NOMO-1 treated with DMSO at 0.1 percent for 48 hours (cell line): ENCODE data around the gene F7.
"Not testable (repeated sequence)": the region's sequence is repeated elsewhere in the genome, so short reads cannot be mapped to it uniquely, and the experiment has no call there.

Experiments used
- DNase-seq: peaks from one replicate; lab custom pipeline; 2025; ENCODE audit not compliant: unreplicated experiment; lab: John Stamatoyannopoulos, UW

The F7 gene

DNA sequence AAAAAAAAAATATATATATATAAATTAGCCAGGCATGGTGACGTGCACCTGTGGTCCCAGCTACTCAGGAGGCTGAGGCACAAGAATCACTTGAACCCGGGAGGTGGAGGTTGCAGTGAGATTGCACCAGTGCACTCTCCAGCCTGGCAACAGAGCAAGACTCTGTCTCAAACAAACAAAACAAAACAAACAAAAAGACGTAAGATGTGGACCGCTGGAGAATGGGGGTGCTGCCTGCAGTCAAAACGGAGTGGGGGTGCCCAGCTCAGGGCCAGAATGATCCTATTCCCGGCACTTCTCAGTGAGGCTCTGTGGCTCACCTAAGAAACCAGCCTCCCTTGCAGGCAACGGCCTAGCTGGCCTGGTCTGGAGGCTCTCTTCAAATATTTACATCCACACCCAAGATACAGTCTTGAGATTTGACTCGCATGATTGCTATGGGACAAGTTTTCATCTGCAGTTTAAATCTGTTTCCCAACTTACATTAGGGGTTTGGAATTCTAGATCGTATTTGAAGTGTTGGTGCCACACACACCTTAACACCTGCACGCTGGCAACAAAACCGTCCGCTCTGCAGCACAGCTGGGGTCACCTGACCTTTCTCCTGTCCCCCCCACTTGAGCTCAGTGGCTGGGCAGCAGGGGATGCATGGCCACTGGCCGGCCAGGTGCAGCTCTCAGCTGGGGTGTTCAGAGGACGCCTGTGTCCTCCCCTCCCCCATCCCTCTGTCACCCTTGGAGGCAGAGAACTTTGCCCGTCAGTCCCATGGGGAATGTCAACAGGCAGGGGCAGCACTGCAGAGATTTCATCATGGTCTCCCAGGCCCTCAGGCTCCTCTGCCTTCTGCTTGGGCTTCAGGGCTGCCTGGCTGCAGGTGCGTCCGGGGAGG lies at the start of gene F7:
F7 (plus strand) TSS at position 760 of the 889 bp plus-strand sequence; CDS start at position 811, 51 bp downstream.
- DNase-seq = no peak

DNA sequence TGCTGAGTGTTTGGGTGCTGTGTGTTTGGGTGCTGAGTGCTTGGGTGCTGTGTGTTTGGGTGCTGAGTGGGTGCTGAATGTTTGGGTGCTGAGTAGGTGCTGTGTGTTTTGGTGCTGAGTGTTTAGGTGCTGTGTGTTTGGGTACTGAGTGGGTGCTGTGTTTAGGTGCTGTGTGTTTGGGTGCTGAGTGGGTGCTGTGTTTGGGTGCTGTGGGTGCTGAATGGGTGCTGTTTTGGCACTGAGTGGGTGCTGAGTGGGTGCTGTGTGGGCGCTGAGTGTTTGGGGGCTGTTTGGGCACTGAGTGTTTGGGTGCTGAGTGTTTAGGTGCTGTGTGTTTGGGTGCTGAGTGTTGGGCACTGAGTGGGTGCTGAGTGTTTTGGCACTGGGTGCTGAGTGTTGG lies 48.5 kb upstream of the F7 start:
- no peak for DNase-seq

DNA sequence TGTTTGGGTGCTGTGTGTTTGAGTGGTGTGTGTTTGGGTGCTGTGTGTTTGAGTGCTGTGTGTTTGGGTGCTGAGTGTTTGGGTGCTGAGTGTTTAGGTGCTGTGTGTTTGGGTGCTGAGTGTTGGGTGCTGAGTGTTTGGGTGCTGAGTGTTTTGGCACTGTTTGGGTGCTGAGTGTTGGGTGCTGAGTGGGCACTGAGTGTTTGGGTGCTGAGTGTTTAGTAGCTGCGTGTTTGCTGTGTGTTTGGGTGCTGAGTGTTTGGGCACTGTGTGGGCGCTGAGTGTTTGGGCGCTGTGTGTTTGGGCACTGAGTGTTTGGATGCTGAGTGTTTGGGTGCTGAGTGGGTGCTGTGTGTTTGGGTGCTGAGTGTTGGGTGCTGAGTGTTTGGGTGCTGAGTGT lies 48.0 kb upstream of the F7 start:
- not testable (repeated sequence) for DNase-seq

DNA sequence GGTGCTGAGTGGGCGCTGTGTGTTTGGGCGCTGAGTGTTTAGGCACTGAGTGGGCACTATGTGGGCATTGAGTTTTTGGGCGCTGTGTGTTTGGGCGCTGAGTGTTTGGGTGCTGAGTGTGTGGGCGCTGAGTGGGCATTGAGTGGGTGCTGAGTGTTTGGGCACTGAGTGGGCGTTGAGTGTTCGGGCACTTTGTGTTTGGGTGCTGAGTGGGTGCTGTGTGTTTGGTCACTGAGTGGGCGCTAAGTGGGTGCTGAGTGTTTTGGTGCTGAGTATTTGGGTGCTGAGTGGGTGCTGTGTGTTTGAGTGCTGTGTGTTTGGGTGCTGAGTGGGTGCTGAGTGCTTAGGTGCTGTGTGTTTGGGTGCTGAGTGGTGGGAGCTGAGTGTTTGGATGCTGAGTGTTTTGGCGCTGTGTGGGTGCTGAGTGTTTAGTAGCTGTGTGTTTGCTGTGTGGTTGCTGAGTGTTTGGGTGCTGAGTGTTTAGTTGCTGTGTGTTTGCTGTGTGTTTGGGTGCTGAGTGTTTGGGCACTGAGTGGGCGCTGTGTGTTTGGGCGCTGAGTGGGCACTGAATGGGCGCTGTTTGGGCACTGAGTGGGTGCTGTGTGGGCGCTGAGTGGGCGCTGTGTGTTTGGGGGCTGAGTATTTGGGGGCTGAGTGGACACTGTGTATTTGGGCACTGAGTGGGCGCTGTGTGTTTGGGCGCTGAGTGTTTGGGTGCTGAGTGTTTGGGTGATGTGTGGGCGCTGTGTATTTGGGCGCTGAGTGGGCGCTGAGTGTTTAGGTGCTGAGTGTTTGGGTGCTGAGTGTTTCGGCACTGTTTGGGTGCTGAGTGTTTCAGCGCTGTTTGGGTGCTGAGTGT lies 47.2 kb upstream of the F7 start:
- DNase-seq = no peak

DNA sequence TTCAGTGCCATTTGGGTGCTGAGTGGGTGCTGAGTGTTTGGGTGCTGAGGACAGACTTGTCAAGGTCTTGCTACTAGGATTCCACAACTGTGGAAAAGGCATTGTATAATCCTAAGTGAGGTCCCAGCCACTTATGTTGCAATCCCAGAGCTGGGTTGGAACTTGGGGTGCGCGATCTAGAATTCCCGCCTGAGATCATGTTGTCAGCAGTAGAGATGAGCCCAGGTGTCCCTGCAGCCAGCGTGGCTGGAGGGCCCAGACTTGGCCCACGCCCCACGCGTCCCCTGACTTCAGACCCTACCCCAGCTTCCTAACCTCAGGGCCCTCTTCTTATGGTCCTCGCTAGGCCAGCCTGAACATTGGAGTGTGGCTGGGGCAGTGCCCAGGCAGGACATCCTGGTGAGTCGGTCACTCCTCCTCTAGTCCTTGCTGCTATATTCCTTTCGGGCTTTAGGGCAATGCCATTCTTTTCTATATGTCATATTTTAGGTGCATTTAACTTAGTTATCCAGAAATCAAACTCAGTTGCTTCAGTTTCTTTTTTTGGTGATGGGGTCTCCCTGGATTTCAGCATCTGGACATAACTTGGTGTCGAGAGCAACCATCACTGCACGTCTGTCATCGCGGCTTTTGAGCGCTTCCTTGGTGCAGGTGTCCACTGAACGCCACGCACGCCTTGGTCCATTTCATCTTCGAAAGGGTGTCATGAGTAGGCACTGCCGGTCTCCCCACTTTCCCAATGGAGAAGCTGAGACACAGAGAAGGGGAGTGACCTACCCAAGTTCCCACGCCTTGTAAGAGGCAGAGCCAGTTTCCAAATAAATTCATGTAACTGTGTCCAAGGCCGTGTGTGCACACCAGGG lies 46.4 kb upstream of the F7 start:
- no peak for DNase-seq

DNA sequence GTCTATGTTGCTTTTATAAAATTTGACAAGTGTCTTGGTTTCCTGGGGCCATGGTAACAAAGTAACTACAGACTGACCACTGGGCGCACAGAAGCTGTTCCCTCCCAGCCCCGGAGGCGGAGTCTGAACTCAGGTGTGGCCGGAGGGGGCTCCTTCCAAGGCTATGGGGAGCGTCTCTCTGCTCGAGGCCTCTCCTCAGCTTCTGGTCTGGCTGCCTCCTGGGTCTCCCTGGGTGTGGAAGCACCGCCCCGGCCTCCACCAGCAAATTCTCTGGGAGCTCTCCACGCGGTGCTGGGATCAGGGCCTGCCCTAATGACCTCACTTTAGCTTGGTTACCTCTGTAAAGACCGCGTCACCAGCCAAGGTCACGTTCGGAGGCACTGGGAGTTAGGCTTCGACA lies 45.7 kb upstream of the F7 start:
- DNase-seq = no peak

DNA sequence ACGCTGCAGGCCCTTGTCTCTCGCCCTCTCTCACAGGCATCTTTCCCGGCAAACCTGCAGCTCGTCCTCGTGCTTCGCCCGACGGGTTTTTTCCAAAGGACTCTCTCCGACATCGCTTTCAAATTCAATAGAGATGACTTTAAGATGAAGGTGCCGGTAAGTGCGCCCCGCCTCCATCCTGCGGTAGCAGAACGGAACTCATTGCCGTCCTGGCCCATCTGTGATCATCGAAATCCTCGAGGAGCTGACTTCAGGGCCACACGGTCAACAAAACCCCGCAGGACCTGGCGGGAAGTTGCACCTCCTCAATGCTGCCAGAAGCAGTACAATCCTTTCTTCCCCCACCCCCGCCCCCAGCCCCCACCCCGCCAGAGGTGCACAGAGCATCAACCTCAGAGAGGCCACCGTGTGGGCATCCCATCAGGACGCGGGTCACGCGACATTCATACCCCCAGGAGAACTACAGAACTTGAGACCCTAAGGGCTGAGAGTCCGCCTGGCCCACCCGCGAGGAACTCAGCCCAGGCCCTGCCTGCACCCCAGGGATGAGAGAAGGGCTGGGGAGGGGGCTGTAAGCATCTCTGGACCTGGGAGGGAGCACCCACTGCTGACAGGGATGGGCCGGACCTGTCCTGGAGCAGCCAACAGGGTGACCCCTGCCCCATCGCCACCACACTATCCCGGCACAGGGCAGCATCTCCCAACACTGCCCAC lies 44.9 kb upstream of the F7 start:
- no peak for DNase-seq

DNA sequence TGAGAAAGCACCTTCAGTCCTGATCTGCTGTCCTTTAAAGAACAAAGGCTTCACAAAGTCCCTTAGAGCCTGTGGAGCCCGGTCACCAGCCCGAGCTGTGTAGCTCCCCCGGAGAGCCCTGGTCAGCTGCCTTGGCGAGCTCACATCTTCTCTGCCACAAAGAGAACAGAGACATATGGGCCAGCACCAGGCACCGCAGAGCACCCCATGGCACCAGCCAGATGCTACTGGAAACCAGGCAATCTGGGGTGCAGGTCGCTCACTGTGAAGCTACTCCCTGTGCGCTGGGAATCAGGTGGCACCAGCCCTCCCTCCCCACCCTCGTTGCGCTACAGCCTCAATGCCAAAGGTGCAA lies 44.3 kb upstream of the F7 start:
- no peak for DNase-seq

DNA sequence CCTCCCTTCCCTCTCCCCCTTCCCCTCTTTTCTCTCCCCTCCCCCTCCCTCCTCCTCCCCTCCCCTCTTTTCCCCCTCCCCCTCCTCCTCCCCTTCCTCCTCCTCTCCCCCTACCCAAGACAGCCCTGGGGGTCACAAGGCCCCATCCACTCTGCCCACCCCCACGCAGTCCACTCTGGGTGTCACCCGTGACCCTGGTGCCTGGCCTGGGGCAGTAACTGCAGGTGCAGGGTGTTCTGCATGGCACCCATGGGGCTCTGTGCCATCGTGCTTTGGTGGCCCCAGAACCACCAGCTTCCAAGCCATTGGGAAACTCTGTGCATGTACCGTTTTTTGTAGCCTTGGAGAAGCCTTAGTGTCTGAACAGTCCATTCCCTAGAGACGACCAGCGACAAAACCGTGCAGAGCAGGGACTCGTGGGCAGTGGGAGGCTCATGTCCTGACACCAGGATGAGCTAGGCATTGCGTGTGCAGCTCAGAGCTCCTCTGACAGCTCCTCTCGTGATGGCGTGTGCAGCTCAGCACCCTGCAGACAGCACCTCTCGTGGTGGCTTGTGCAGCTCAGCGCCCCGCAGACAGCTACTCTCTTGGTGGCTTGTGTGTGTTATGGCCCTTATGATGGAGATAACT lies 43.7 kb upstream of the F7 start:
- no peak for DNase-seq

DNA sequence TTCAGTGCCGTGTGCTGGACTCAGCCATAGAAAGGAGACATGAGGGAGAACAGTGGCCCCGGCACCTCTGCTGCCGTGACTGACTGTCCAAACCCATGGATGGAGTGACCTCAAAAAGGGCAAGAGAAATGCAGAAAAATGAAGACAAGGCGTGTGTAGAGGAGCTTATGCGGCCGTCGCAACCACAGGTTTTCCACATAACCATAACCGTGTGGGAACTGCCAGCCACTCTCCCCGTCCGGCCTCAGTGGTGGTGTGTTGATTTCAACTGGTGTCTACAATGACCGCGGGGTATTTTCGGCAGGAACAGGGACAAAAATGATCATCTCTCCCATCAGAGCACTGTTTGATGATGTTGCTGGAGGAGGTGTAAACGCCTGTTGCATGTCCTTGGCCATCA lies 42.9 kb upstream of the F7 start:
- no peak for DNase-seq

DNA sequence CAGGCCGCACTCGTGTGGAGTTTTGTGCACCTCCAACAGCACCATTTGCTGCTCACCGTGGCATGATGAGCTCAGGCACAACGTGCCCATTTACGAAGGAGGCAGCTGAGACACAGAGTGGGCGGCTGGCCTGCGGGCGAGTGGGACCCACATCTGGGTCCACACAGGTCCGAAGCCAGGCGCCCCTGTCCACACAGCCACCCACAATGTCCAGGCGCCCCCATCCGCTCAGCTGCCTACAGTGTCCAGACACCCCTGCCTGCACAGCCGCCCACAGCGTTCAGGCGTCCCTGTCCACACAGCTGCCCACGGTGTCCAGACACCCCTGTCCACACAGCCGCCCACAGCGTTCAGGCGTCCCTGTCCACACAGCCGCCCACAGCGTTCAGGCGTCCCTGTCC lies 42.5 kb upstream of the F7 start:
- no peak for DNase-seq

DNA sequence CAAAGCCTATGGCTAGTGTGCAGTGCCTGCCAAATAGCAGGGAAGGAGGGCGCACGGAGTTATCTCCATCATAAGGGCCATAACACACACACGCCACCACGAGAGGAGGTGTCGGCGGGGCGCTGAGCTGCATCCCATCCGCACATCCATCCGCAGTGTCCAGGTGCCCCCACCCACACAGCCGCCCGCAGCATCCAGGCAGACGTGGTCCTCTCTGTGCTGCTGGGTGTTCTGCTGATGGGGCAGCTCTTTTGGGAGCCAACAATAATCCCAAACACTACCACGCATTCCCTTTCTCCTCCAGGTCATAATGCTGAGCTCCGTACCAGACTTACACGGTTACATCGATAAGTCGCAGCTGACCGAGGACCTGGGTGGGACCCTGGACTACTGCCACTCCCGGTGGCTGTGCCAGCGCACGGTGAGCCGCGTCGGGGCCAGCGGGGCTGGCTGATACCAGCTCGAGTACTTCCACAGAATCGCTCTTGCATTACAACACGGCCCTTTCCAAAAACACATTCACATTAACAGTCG lies 41.5 kb upstream of the F7 start:
- no peak for DNase-seq

DNA sequence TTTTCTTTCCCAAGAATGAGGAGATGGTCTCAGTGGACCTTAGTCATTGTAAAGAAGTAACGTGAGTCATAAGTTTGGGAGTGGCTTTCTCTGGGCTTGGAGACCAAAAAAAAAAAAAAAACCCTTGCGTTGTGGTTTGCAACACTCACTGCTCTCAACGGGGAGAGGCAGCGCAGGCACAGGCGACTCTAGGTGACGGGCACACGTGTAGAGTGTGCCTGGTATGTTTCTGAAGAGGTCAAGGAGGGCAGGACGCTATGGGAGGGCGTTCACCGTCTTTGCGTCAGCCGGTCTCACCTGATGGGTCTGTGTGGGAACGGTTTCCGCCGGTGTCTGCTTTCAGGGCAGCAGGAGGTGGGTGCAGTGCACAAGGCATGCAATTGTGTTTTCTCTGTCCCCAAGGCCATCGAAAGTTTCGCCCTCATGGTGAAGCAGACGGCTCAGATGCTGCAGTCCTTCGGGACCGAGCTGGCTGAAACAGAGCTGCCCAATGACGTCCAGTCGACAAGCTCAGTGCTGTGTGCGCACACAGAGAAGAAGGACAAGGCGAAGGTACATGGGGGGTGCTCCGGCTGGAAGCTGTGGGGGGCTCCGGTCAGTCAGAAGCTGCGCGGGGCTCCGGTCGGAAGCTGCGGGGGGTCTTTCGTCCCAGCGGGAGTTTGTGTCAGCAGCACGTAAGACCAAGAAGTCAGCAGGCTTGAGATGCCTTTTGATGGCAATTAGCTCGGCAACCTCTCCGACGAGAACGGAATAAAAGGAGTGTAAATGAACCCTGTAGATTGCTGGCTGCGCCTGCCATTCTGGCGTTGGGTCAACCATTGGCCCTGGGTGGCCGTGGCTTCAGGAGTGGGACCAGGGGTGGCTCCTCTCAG lies 40.8 kb upstream of the F7 start:
- peak; percentile 62 for DNase-seq

DNA sequence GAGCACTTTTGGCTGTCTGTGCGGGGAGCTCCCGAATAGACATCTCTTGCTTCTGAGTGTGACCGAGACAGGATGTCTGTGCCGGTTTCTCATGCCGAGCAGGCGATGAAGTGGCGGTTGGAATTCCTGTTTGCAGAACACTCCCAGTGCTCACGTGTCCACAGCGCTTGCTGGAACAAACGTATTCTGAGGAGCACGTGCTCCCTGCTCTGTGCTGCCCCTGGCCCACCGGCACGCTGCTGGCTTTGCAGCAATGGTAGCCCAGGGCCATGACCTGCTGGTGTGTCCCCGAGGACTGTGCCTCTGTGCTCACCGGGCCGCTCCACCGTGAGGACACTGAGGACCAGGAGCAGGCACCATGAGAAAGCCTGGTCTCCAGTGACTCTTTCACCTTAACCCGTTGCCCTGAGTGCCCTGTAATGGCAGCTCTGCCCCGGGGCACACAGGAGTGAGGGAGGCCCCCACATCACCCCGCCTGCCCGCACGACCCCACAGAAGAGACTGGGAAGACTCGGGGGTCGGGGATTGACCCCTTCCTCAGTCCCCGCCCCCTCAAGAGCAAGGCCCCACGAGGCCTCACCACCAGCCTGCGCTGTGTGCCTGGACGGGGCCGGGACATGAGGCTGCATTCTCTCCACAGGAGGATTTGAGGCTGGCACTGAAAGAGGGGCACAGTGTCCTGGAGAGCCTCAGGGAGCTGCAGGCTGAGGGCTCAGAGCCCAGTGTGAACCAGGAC lies 40.0 kb upstream of the F7 start:
- no peak for DNase-seq

DNA sequence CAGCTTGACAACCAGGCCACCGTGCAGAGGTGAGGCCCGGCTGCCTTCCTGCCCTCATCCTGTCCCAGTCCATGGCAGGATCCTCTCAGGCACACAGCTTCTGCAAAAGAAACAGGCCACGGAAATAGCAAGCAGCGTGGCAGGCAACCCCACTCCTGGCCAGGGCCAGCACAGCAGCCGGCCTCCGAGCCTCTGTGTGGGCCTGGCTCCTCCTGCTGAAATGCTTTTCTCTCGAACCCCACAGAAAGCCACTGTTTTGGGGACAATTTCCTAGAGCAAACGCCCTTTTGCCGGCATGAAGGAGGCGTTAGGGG lies 39.5 kb upstream of the F7 start:
- no peak for DNase-seq

DNA sequence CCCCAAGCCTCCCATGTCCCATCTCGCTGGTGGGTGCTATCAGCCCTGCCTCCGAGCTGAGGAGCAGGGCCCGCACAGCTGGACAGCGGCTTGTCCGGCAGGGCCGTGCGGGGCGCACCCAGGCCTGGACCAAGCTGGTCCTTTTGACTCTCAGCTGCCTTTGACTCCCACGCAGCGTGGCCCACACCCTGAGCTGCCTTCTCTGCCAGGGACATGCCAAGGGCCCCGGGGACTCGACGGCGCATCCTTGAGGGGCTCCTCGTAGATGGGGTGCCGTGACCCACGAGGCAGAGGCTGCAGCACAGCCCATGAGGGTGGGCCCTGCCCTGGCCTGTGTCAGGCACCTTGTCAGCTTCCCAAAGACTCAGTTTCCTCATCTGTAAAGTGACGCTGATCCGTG lies 38.8 kb upstream of the F7 start:
- no peak for DNase-seq

DNA sequence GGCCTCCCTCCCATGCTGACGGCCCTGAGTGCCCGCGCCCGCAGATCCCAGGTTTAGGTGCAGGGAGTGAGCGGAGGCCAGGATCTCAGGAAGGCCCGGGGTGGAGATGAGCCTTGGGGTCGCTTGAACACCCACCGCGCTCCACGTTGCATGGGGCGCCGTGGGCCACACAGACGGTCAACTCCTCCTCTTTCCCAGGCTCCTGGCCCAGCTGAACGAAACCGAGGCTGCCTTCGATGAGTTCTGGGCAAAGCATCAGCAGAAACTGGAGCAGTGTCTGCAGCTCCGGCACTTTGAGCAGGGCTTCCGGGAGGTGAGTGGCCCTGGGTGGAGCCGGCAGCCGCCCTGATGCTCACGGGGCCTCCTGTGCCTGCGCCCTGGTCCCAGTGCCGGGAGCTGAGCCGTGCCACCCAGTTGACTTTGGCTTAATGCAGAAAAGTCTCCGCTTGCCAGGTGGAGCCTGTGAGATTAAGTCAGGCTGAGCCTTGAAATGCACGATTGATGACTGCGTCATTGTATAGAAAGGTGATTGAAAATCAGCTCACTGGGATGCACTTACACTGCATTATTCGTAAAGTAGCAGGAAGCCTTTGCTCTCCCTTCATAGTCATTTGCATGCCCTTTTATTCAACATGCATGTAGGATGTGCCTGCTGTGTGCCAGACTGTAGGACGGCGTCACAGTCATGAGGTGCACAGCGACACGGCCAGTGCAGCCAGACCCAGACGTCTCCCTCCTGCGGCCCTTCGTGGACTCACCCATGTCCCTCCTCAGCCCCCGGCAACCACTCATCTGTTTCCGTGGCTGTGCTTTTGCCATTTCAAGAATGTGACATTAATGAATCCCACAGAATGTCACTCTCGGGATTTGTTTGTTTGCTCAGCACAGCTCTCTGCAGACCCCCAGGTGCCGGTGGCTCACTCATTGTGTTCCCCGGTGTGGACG lies 35.5 kb upstream of the F7 start:
- no peak for DNase-seq
